Activated T-helper 1 cell treated with anti-CD3 and anti-CD28 coated beads, Interleukin-12 subunit alpha, Interleukin-12 subunit beta, Interleukin-2, Interleukin-4 antibody, amounts not matched to agents 30 ng/mL and 10 ng/mL and 1 ng/mL, durations not matched to agents 14 hours and 24 hours and 36 hours (primary cell): Measurements from ENCODE around the gene CST6. TPM values are rescaled to one million over a fixed set of nuclear protein-coding genes. Genes with fewer than 3 reads are reported as not detected.
"Not testable (repeated sequence)": the region's sequence is repeated elsewhere in the genome, so short reads cannot be mapped to it uniquely, and the experiment has no call there.

Experiments
- DNase-seq: peaks from one replicate; pipeline ENCODE4 v3.0.0; 2021; ENCODE audit warnings: low spot score
- H3K27ac Mint-ChIP-seq: one replicate; pipeline ENCODE4 v1.8.0; 2021; ENCODE audit warnings: mild to moderate bottlenecking, mixed read lengths
- H3K27me3 Mint-ChIP-seq: one replicate; pipeline ENCODE4 v1.8.0; 2022; ENCODE audit warnings: mild to moderate bottlenecking, moderate library complexity, mixed read lengths; ENCODE audit not compliant: insufficient read depth
- H3K36me3 Mint-ChIP-seq: one replicate; pipeline ENCODE4 v1.8.0; 2021; ENCODE audit warnings: low read depth, mixed read lengths
- H3K4me1 Mint-ChIP-seq: one replicate; pipeline ENCODE4 v1.8.0; 2021; ENCODE audit warnings: low read depth, mixed read lengths
- H3K4me3 Mint-ChIP-seq: one replicate; pipeline ENCODE4 v1.8.0; 2021; ENCODE audit warnings: mild to moderate bottlenecking, moderate library complexity, mixed read lengths
- H3K9me3 Mint-ChIP-seq: one replicate; pipeline ENCODE4 v1.8.0; 2021; ENCODE audit warnings: mixed read lengths
- intact Hi-C: fragments of 100-400 bp; cut with micrococcal nuclease; formaldehyde crosslinking; loops from one replicate; pipeline ENCODE4 v1.15.1; 2024
- total RNA-seq: library from RNA; stranded (reverse); gene quantifications from 2 replicates; pipeline ENCODE4 v1.2.3, GENCODE V29; 2022

CST6 gene
- total RNA-seq, 1 donor from 2014 or later: 1.7 TPM

GRCh38 chr11:66012946-66013761, 1.3 kb downstream of the CST6 start:
- peaks cover 13% of the 10 kb centered on the region for H3K4me1 Mint-ChIP-seq
- H3K9me3 Mint-ChIP-seq: no peaks in the 10 kb centered on the region
- H3K27ac Mint-ChIP-seq: no peak overlapping the region
- peaks cover 21% of the 10 kb centered on the region for H3K27me3 Mint-ChIP-seq
- no peak for DNase-seq
- intact Hi-C loops: no loop called here
- H3K4me3 Mint-ChIP-seq: no peak overlapping the region
- no peaks in the 10 kb centered on the region for H3K36me3 Mint-ChIP-seq

GRCh38 chr11:66013762-66014100, 1.9 kb downstream of the CST6 start:
- H3K4me3 Mint-ChIP-seq: no peak overlapping the region
- H3K36me3 Mint-ChIP-seq: no peaks in the 10 kb centered on the region
- no peak for DNase-seq
- intact Hi-C loops: no loop called here
- no peak overlapping the region for H3K27ac Mint-ChIP-seq
- no peaks in the 10 kb centered on the region for H3K9me3 Mint-ChIP-seq
- H3K4me1 Mint-ChIP-seq: peaks cover 13% of the 10 kb centered on the region
- peaks cover 21% of the 10 kb centered on the region for H3K27me3 Mint-ChIP-seq

GRCh38 chr11:66014804-66015453, 3.1 kb downstream of the CST6 start:
- Mint-ChIP-seq H3K27me3 (peaks cover 21% of the 10 kb centered on the region), H3K36me3 (no peaks in the 10 kb centered on the region), H3K9me3 (no peaks in the 10 kb centered on the region), H3K4me1 (peaks cover 13% of the 10 kb centered on the region), H3K4me3 (no peak overlapping the region), H3K27ac (no peak overlapping the region)
- intact Hi-C loops: no loop called here
- DNase-seq: no peak

DNA sequence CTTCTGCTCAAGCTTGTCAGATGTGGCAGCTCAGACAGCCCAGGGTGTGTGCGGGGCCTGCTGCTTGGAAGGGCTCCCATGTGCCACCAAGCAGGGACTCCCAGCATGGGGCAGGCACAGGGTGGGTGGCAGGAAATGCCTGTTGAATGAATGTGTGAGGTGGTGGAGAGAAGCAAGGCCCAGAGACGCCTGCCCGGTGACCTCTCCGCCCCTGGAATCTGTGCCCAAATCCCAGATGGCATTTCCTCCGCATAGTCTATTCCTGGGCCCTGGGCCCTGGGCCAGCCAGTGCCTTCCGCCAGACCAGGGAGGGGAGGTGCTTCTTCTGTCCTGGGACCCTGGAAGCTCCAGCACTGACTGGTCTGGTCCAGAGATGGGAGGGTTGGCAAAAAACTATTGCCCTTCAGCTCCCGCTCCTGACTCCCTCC, 3.7 kb downstream of the CST6 start:
- H3K36me3 Mint-ChIP-seq: no peaks in the 10 kb centered on the region
- DNase-seq: no peak
- H3K27ac Mint-ChIP-seq: no peak overlapping the region
- H3K4me1 Mint-ChIP-seq: peaks cover 8% of the 10 kb centered on the region
- intact Hi-C loops: no loop called here
- H3K27me3 Mint-ChIP-seq: peaks cover 16% of the 10 kb centered on the region
- H3K9me3 Mint-ChIP-seq: no peaks in the 10 kb centered on the region
- no peak overlapping the region for H3K4me3 Mint-ChIP-seq

GRCh38 chr11:66015936-66016792, 4.4 kb downstream of the CST6 start:
- Mint-ChIP-seq H3K36me3 (no peaks in the 10 kb centered on the region), H3K4me3 (no peak overlapping the region), H3K27ac (no peak overlapping the region), H3K9me3 (no peaks in the 10 kb centered on the region), H3K27me3 (peaks cover 13% of the 10 kb centered on the region), H3K4me1 (peaks cover 8% of the 10 kb centered on the region)
- intact Hi-C loops: no loop called here
- DNase-seq: no peak

GRCh38 chr11:66016793-66017177, 5.0 kb downstream of the CST6 start:
- H3K27me3 Mint-ChIP-seq: peaks cover 10% of the 10 kb centered on the region
- intact Hi-C loops: no loop called here
- DNase-seq: no peak
- no peak overlapping the region for H3K27ac Mint-ChIP-seq
- H3K36me3 Mint-ChIP-seq: no peaks in the 10 kb centered on the region
- no peaks in the 10 kb centered on the region for H3K9me3 Mint-ChIP-seq
- no peak overlapping the region for H3K4me3 Mint-ChIP-seq
- H3K4me1 Mint-ChIP-seq: peaks cover 8% of the 10 kb centered on the region

GRCh38 chr11:66017321-66017720, 5.5 kb downstream of the CST6 start:
- peaks cover 8% of the 10 kb centered on the region for H3K4me1 Mint-ChIP-seq
- no peaks in the 10 kb centered on the region for H3K9me3 Mint-ChIP-seq
- intact Hi-C loops: no loop called here
- H3K27me3 Mint-ChIP-seq: peaks cover 10% of the 10 kb centered on the region
- no peak overlapping the region for H3K4me3 Mint-ChIP-seq
- peak overlapping the region; percentile 70 for H3K27ac Mint-ChIP-seq
- DNase-seq: no peak
- H3K36me3 Mint-ChIP-seq: no peaks in the 10 kb centered on the region

DNA sequence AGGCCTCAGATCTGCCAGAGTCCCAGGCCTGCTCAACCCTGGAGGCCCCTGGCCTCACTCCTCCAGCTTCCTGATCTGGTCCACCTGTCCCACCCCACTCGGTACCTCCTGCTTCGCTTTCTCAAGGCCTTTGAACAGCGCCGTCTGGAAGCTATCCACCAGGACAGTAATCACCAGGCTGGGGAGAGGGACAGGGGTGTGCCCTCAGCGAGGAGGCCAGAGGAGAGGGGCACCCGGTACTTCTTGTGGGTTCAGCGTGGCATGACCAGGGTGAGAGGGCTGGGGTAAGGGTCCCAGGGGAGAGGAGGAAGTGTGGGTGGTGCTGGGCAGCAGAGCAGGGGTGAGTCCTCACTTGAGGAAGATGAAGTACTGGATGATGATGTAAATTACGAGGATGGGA, 8.4 kb downstream of the CST6 start:
- Mint-ChIP-seq H3K27ac (no peak overlapping the region), H3K4me1 (peaks cover 13% of the 10 kb centered on the region), H3K27me3 (peaks cover 8% of the 10 kb centered on the region), H3K36me3 (no peaks in the 10 kb centered on the region), H3K9me3 (no peaks in the 10 kb centered on the region), H3K4me3 (no peak overlapping the region)
- intact Hi-C loops: no loop called here
- no peak for DNase-seq

GRCh38 chr11:66020618-66021357, 9.0 kb downstream of the CST6 start:
- Mint-ChIP-seq H3K4me1 (peaks cover 13% of the 10 kb centered on the region), H3K27ac (peak overlapping the region; percentile 61), H3K27me3 (peaks cover 8% of the 10 kb centered on the region), H3K4me3 (peak overlapping the region; percentile 5), H3K36me3 (no peaks in the 10 kb centered on the region), H3K9me3 (no peaks in the 10 kb centered on the region)
- intact Hi-C loops: no loop called here
- no peak for DNase-seq

GRCh38 chr11:66022401-66023185, 10.8 kb downstream of the CST6 start:
- peaks cover 8% of the 10 kb centered on the region for H3K4me1 Mint-ChIP-seq
- H3K36me3 Mint-ChIP-seq: no peaks in the 10 kb centered on the region
- peak overlapping the region; percentile 12 for H3K4me3 Mint-ChIP-seq
- intact Hi-C loops: loop anchor here (1.0 kb wide), 3 partner anchors 20 to 33 kb away; partner anchors contain the start of genes BANF1 and EIF1AD
- H3K27ac Mint-ChIP-seq: no peak overlapping the region
- H3K9me3 Mint-ChIP-seq: no peaks in the 10 kb centered on the region
- peaks cover 8% of the 10 kb centered on the region for H3K27me3 Mint-ChIP-seq
- peak; percentile 73 for DNase-seq

GRCh38 chr11:66023186-66023440, 11.3 kb downstream of the CST6 start:
- H3K4me1 Mint-ChIP-seq, H3K36me3 Mint-ChIP-seq, H3K9me3 Mint-ChIP-seq, H3K27ac Mint-ChIP-seq, H3K27me3 Mint-ChIP-seq, DNase-seq, H3K4me3 Mint-ChIP-seq, intact Hi-C loops: not testable (repeated sequence)

GRCh38 chr11:66026017-66026529, 14.3 kb downstream of the CST6 start, which contains the start of gene CATSPER1:
CATSPER1 (minus strand) TSS chr11:66026479; CDS start chr11:66026379, 100 bp downstream.
- no peak for DNase-seq

More at GRCh38 chr11:66026017-66026529, 14.3 kb downstream of the CST6 start, which contains the start of gene CATSPER1:
- H3K27ac Mint-ChIP-seq: no peak within 1 kb of the TSS
- peaks cover 13% of the 10 kb centered on the region for H3K27me3 Mint-ChIP-seq
- peaks cover 6% of the 10 kb centered on the region for H3K4me1 Mint-ChIP-seq
- no peaks in the 10 kb centered on the region for H3K36me3 Mint-ChIP-seq
- no peaks in the 10 kb centered on the region for H3K9me3 Mint-ChIP-seq
- H3K4me3 Mint-ChIP-seq: no peak within 1 kb of the TSS
- intact Hi-C loops: no loop called here
